SK-N-MC (cell line): ENCODE data around the gene AMHR2.

Experiments
- EZH2 ChIP-seq: fragments of 200-600 bp; sonication (generic); IDR thresholded peaks from one replicate; pipeline ENCODE4 v1.6.1; 2017; ENCODE audit warnings: antibody characterized with exemption
- FOXP2 ChIP-seq: optimal IDR thresholded peaks from 2 replicates; pipeline ENCODE3; 2011; ENCODE audit warnings: mild to moderate bottlenecking, moderate library complexity; ENCODE audit not compliant: insufficient read depth; ENCODE audit errors: extremely low read length, control extremely low read depth
- POLR2AphosphoS5 ChIP-seq: IDR thresholded peaks from 2 replicates; pipeline ENCODE4 v1.6.1; 2012; ENCODE audit warnings: mild to moderate bottlenecking, low read depth, low read length, borderline replicate concordance

GRCh38 chr12:53378724-53379388 is 44.8 kb upstream of the AMHR2 start:
- no peak for TF ChIP-seq EZH2
- TF ChIP-seq POLR2AphosphoS5: no peak
- no peak for TF ChIP-seq FOXP2
